H1 (cell line): ENCODE data around the gene NFIA.

ENCODE experiments used
- FOSL1 ChIP-seq: IDR thresholded peaks from 2 replicates; pipeline ENCODE4 v1.6.1; 2011; ENCODE audit warnings: mild to moderate bottlenecking, low read depth, low read length, moderate library complexity; ENCODE audit not compliant: insufficient read depth
- POLR2AphosphoS5 ChIP-seq: IDR thresholded peaks from 2 replicates; pipeline ENCODE4 v1.6.1; 2011; ENCODE audit warnings: low read depth, low read length
- RXRA ChIP-seq: IDR thresholded peaks from 2 replicates; pipeline ENCODE4 v1.6.1; 2011; ENCODE audit warnings: low read depth, mild to moderate bottlenecking, low read length, moderate library complexity; ENCODE audit not compliant: insufficient read depth

- TF ChIP-seq POLR2AphosphoS5: no peak
- TF ChIP-seq FOSL1: no peak
- TF ChIP-seq RXRA: no peak
Measured at GRCh38 chr1:61090546-61091202, 8.3 kb downstream of the NFIA start.
